HEK293 (cell line): Measurements from ENCODE around the gene MAGEF1.

ENCODE experiments used
- CTCF ChIA-PET: fragments of 350-600 bp; formaldehyde crosslinking; extraction: SDS; loops from one replicate; lab custom pipeline; 2021; ENCODE audit warnings: antibody characterized with exemption; lab: Yijun Ruan, JAX
- POLR2A ChIA-PET: fragments of 300-600 bp; formaldehyde crosslinking; extraction: SDS; loops from one replicate; lab custom pipeline; 2020; ENCODE audit warnings: antibody characterized with exemption, inconsistent platforms; lab: Yijun Ruan, JAX
- H3K27ac ChIP-seq: fragments of 200-500 bp; sonication (Bioruptor generic); 2 replicates; pipeline ENCODE4 v1.5.1; 2014; ENCODE audit warnings: low read depth, low read length, control low read depth, inconsistent platforms; ENCODE audit errors: extremely low read depth
- H3K36me3 ChIP-seq, 2 experiments: fragments of 200-500 bp in 1 of 2; sonication (Bioruptor generic) in 1 of 2; 1 replicate in 1 of 2; 2 replicates in 1 of 2; pipeline ENCODE4 v1.5.1; 2014 to 2017; ENCODE audit warnings: inconsistent platforms in 2 of 2, low read length in 2 of 2; ENCODE audit not compliant: control insufficient read depth in 2 of 2, insufficient read depth in 1 of 2
- H3K4me1 ChIP-seq: fragments of 200-500 bp; sonication (Bioruptor generic); 2 replicates; pipeline ENCODE4 v1.5.1; 2014; ENCODE audit warnings: mild to moderate bottlenecking, low read length, inconsistent platforms; ENCODE audit not compliant: control insufficient read depth, insufficient read depth
- H3K4me3 ChIP-seq: 2 replicates; pipeline ENCODE4 v1.5.1; 2011; ENCODE audit warnings: low read depth, mild to moderate bottlenecking, control low read depth, low read length, moderate library complexity
- H3K9me3 ChIP-seq: fragments of 200-500 bp; sonication (Bioruptor generic); 2 replicates; pipeline ENCODE4 v1.5.1; 2014; ENCODE audit warnings: low read depth, low read length, inconsistent platforms; ENCODE audit not compliant: control insufficient read depth, insufficient read depth
- MEIS1 ChIP-seq: sonication (generic); formaldehyde crosslinking; IDR thresholded peaks from 2 replicates; pipeline ENCODE4 v1.8.1; 2022; ENCODE audit warnings: missing genetic modification reagents, mild to moderate bottlenecking, borderline replicate concordance
- SP3 ChIP-seq: fragments of 450-650 bp; formaldehyde crosslinking; IDR thresholded peaks from 2 replicates; pipeline ENCODE4 v1.5.1; 2016; ENCODE audit warnings: missing biosample characterization, missing genetic modification characterization
- ZIC2 ChIP-seq: fragments of 450-650 bp; formaldehyde crosslinking; IDR thresholded peaks from 2 replicates; pipeline ENCODE4 v1.5.1; 2016; ENCODE audit warnings: missing biosample characterization, missing genetic modification characterization
- ZNF132 ChIP-seq: fragments of 450-650 bp; formaldehyde crosslinking; IDR thresholded peaks from 2 replicates; pipeline ENCODE4 v1.5.1; 2017; ENCODE audit warnings: missing biosample characterization, missing genetic modification characterization, borderline replicate concordance
- ZNF37A ChIP-seq: fragments of 450-650 bp; IDR thresholded peaks from 2 replicates; pipeline ENCODE4 v1.5.1; 2018; ENCODE audit warnings: missing biosample characterization, missing genetic modification characterization
- ZNF423 ChIP-seq: fragments of 450-650 bp; formaldehyde crosslinking; IDR thresholded peaks from 2 replicates; pipeline ENCODE4 v1.5.1; 2016; ENCODE audit warnings: missing biosample characterization, missing genetic modification characterization
- ZNF664 ChIP-seq: fragments of 450-650 bp; formaldehyde crosslinking; IDR thresholded peaks from 2 replicates; pipeline ENCODE4 v1.5.1; 2016; ENCODE audit warnings: missing biosample characterization, missing genetic modification characterization
- ZNF76 ChIP-seq: fragments of 450-650 bp; formaldehyde crosslinking; IDR thresholded peaks from 2 replicates; pipeline ENCODE4; 2016; ENCODE audit warnings: low read depth, missing biosample characterization, missing genetic modification characterization, borderline replicate concordance
- TF ChIP-seq, protein P1 (sequence below): fragments of 450-650 bp; formaldehyde crosslinking; IDR thresholded peaks from 2 replicates; pipeline ENCODE4 v1.5.1; 2016; ENCODE audit warnings: missing biosample characterization, missing genetic modification characterization
- TF ChIP-seq, protein P2 (sequence below): fragments of 450-650 bp; formaldehyde crosslinking; IDR thresholded peaks from 2 replicates; pipeline ENCODE4 v1.5.1; 2016; ENCODE audit warnings: missing biosample characterization, missing genetic modification characterization
- TF ChIP-seq, protein P3 (sequence below): fragments of 450-650 bp; formaldehyde crosslinking; IDR thresholded peaks from 2 replicates; pipeline ENCODE4 v1.5.1; 2016; ENCODE audit warnings: missing biosample characterization, missing genetic modification characterization

MAGEF1 gene

DNA sequence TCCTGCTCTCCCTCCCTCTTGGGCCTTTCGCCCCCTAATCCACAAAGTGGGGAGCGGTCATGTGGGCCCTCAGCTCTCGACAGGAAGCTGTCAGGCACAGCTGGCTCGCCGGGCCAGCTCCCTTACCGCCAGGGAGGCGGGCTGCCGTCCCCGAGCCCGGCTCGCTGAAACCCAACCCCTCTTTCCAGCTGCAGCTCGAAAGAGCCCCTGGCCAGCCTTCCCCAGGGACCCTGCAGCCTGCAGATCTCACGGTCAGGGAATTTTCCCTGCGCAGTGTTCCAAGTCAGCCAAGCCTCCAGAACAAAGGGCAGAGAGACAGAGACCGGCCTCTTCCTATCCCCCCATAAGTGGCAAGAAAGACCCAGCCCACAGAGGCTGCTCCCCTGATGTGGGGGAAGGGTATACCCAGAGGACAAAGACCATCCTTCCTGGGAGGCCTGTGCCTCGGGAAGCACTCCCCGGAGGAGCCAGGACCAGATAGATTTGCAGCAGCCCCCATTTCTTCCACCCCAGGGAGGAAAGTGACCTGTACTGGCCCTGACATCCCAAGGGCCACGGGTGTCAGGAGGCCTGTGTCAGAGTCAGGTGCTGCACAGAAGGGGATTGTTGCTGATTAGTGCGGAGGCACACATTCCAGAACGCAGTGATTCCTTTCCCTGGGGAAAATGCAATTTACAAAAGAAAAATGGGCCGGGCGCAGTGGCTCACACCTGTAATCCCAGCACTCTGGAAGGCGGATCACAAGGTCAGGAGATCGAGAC lies 32.6 kb downstream of the MAGEF1 start:
- H3K27ac ChIP-seq: no peak overlapping the region; the same call in 1 of the 2 replicates
- no peaks in the 10 kb centered on the region for H3K9me3 ChIP-seq
- H3K4me1 ChIP-seq: peaks cover 8% of the 10 kb centered on the region
- POLR2A ChIA-PET: interaction anchor here (1.2 kb wide), 1 partner anchor 118 kb away, joined by 3 read pairs; the partner anchor contains the start of gene EPHB3
- H3K4me3 ChIP-seq: no peak overlapping the region
- TF ChIP-seq ZNF37A (tag by site-specific recombination) (no peak), MEIS1 (CRISPR knock-in tag) (no peak), ZNF423 (tag by site-specific recombination) (peak; percentile 35; the same call in 1 of the 2 replicates), ZNF132 (tag by site-specific recombination) (no peak), ZNF76 (tag by site-specific recombination) (no peak)
- TF ChIP-seq, protein P1, sequence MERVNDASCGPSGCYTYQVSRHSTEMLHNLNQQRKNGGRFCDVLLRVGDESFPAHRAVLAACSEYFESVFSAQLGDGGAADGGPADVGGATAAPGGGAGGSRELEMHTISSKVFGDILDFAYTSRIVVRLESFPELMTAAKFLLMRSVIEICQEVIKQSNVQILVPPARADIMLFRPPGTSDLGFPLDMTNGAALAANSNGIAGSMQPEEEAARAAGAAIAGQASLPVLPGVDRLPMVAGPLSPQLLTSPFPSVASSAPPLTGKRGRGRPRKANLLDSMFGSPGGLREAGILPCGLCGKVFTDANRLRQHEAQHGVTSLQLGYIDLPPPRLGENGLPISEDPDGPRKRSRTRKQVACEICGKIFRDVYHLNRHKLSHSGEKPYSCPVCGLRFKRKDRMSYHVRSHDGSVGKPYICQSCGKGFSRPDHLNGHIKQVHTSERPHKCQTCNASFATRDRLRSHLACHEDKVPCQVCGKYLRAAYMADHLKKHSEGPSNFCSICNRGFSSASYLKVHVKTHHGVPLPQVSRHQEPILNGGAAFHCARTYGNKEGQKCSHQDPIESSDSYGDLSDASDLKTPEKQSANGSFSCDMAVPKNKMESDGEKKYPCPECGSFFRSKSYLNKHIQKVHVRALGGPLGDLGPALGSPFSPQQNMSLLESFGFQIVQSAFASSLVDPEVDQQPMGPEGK (tag by site-specific recombination): no peak
- TF ChIP-seq, protein P2, sequence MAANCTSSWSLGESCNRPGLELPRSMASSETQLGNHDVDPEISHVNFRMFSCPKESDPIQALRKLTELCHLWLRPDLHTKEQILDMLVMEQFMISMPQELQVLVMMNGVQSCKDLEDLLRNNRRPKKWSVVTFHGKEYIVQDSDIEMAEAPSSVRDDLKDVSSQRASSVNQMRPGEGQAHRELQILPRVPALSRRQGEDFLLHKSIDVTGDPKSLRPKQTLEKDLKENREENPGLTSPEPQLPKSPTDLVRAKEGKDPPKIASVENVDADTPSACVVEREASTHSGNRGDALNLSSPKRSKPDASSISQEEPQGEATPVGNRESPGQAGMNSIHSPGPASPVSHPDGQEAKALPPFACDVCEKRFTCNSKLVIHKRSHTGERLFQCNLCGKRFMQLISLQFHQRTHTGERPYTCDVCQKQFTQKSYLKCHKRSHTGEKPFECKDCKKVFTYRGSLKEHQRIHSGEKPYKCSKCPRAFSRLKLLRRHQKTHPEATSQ (tag by site-specific recombination): no peak
- no peaks in the 10 kb centered on the region for H3K36me3 ChIP-seq
- CTCF ChIA-PET: interaction anchor here (0.6 kb wide), 1 partner anchor 105 kb away, joined by 3 read pairs; no protein-coding TSS in a partner anchor

GRCh38 chr3:184678317-184679055 lies 33.4 kb downstream of the MAGEF1 start:
- CTCF ChIA-PET: interaction anchor here (0.5 to 0.9 kb wide), 2 partner anchors 20 to 117 kb away, joined by 3 to 5 read pairs; partner anchors contain the start of gene EPHB3
- Histone ChIP-seq H3K36me3 (no peaks in the 10 kb centered on the region), H3K4me3 (no peak overlapping the region), H3K9me3 (no peaks in the 10 kb centered on the region), H3K4me1 (peaks cover 8% of the 10 kb centered on the region), H3K27ac (no peak overlapping the region; the same call in 1 of the 2 replicates)
- TF ChIP-seq ZNF664 (tag by site-specific recombination) (peak; percentile 84), SP3 (tag by site-specific recombination) (no peak)
- POLR2A ChIA-PET: no interaction called here

DNA sequence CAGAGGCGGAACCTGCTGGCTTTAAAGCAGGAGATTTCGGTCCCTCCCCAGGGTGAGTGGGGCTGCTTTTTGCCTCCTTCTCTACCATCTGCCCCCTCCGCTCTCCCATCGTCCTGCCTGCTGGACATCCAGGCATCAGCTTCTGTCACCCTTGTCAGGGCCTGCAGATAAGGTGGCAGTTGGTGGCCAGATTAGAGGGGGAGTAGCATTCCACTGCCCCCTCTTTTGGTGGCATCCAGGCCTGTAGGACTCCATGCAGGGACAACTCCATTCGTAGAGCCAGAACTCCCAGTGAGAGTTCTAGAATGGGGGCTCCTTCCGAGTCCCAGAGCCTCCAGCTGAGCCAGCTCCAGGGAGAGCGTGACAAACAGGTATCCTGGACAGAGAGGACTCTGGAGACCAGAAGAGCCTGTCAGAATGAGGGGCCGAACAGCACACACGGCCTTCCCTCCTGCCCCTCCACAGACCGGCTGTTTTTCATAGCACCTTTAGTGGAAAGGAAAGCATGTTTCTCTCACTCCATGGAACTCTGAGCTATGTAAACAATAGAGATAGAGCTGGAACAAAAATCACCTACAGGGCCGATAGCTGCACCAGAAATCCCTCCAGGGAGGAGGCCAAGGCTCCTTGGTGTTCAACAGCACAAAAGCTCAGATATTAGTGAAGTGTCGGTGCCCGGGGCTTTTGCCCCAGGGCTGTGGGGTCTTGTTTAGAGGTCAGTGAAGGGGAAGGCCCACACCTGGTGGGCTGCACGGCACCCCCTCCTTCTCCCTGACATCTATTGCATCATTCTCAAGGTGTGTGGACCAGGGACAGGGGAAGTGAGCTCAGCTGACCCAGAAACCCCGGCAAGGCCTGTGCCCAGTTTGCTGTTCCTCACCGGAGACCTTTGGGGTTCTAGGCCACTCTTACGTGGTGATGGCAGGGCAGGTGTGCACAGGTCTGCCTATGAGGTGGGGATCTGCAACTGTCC lies 34.2 kb downstream of the MAGEF1 start:
- POLR2A ChIA-PET: no interaction called here
- Histone ChIP-seq H3K4me3 (no peak overlapping the region), H3K4me1 (peaks cover 8% of the 10 kb centered on the region), H3K9me3 (no peaks in the 10 kb centered on the region), H3K36me3 (no peaks in the 10 kb centered on the region), H3K27ac (no peak overlapping the region)
- TF ChIP-seq, protein P3, sequence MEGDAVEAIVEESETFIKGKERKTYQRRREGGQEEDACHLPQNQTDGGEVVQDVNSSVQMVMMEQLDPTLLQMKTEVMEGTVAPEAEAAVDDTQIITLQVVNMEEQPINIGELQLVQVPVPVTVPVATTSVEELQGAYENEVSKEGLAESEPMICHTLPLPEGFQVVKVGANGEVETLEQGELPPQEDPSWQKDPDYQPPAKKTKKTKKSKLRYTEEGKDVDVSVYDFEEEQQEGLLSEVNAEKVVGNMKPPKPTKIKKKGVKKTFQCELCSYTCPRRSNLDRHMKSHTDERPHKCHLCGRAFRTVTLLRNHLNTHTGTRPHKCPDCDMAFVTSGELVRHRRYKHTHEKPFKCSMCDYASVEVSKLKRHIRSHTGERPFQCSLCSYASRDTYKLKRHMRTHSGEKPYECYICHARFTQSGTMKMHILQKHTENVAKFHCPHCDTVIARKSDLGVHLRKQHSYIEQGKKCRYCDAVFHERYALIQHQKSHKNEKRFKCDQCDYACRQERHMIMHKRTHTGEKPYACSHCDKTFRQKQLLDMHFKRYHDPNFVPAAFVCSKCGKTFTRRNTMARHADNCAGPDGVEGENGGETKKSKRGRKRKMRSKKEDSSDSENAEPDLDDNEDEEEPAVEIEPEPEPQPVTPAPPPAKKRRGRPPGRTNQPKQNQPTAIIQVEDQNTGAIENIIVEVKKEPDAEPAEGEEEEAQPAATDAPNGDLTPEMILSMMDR (tag by site-specific recombination): no peak
- peak; percentile 47 for TF ChIP-seq ZIC2
- CTCF ChIA-PET: interaction anchor here (0.5 to 0.9 kb wide), 2 partner anchors 21 to 116 kb away, joined by 3 to 5 read pairs; partner anchors contain the start of gene EPHB3
